ENCODE measurements around the gene CDIPT.

CDIPT gene

DNA sequence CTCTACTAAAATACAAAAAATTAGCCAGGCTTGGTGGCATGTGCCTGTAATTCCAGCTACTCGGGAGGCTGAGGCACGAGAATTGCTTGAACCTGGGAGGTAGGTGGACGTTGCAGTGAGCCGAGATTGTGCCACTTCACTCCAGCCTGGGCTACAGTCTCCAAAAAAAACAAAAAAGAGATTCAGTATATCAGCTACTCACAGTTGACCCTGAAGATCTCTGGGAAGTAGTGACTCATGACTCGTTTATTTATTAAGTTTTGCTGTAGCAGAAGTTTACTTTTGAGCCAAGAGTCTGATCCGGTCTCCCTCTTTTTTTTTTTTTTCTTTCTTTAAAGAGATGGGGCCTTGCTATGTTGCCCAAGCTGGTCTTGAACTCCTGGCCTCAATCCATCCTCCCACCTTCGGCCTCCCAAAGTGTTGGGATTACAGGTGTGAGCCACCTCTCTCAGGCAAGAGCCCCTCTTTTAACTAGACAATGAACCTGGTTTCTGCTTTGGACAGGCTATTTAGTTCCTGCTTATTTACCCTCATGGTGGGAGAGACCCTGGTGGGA, 38.4 kb downstream of the CDIPT start:
- Histone ChIP-seq H3K4me1 (ENCODE audit: insufficient read depth, poor library complexity, severe bottlenecking) (peaks cover 26% of the 10 kb centered on the region), H3K36me3 (ENCODE audit: low read depth) (peaks cover 13% of the 10 kb centered on the region), H3K9me3 (ENCODE audit: severe bottlenecking) (no peaks in the 10 kb centered on the region), H3K27ac (ENCODE audit: poor library complexity, severe bottlenecking) (peak overlapping the region; percentile 67), H3K4me3 (ENCODE audit: severe bottlenecking) (no peak overlapping the region), H3K27me3 (ENCODE audit: insufficient read depth, poor library complexity, severe bottlenecking) (no peaks in the 10 kb centered on the region)
- ATAC-seq (ENCODE audit: low read depth) (0 out of 3 replicates have a peak, but pooled peaks have one; percentile 20), DNase-seq (ENCODE audit: low spot score) (no peak)
- TF ChIP-seq, protein P1, sequence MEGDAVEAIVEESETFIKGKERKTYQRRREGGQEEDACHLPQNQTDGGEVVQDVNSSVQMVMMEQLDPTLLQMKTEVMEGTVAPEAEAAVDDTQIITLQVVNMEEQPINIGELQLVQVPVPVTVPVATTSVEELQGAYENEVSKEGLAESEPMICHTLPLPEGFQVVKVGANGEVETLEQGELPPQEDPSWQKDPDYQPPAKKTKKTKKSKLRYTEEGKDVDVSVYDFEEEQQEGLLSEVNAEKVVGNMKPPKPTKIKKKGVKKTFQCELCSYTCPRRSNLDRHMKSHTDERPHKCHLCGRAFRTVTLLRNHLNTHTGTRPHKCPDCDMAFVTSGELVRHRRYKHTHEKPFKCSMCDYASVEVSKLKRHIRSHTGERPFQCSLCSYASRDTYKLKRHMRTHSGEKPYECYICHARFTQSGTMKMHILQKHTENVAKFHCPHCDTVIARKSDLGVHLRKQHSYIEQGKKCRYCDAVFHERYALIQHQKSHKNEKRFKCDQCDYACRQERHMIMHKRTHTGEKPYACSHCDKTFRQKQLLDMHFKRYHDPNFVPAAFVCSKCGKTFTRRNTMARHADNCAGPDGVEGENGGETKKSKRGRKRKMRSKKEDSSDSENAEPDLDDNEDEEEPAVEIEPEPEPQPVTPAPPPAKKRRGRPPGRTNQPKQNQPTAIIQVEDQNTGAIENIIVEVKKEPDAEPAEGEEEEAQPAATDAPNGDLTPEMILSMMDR (IDR thresholded peaks at IDR 0.05; ENCODE audit: poor library complexity, severe bottlenecking): no peak

- Histone ChIP-seq H3K27me3 (ENCODE audit: insufficient read depth, poor library complexity, severe bottlenecking) (no peaks in the 10 kb centered on the region), H3K9me3 (ENCODE audit: severe bottlenecking) (no peaks in the 10 kb centered on the region), H3K27ac (ENCODE audit: poor library complexity, severe bottlenecking) (peak overlapping the region; percentile 93), H3K4me1 (ENCODE audit: insufficient read depth, poor library complexity, severe bottlenecking) (peaks cover 31% of the 10 kb centered on the region), H3K36me3 (ENCODE audit: low read depth) (peaks cover 35% of the 10 kb centered on the region), H3K4me3 (ENCODE audit: severe bottlenecking) (peak overlapping the region; percentile 39)
- TF ChIP-seq, protein P1 (IDR thresholded peaks at IDR 0.05; ENCODE audit: poor library complexity, severe bottlenecking): no peak
- peak; percentile 55 for ATAC-seq (ENCODE audit: low read depth)
- DNase-seq (ENCODE audit: low spot score): no peak
These were observed 41.3 kb downstream of the CDIPT start for GRCh38 chr16:29821643-29822115.

- Histone ChIP-seq H3K27me3 (ENCODE audit: insufficient read depth, poor library complexity, severe bottlenecking) (no peaks in the 10 kb centered on the region), H3K27ac (ENCODE audit: poor library complexity, severe bottlenecking) (peak overlapping the region; percentile 93), H3K36me3 (ENCODE audit: low read depth) (peaks cover 35% of the 10 kb centered on the region), H3K4me3 (ENCODE audit: severe bottlenecking) (peak overlapping the region; percentile 39), H3K4me1 (ENCODE audit: insufficient read depth, poor library complexity, severe bottlenecking) (peaks cover 31% of the 10 kb centered on the region), H3K9me3 (ENCODE audit: severe bottlenecking) (no peaks in the 10 kb centered on the region)
- DNase-seq (ENCODE audit: low spot score) (no peak), ATAC-seq (ENCODE audit: low read depth) (peak; percentile 44)
- TF ChIP-seq, protein P1 (IDR thresholded peaks at IDR 0.05; ENCODE audit: poor library complexity, severe bottlenecking): no peak
These were observed 42.0 kb downstream of the CDIPT start for GRCh38 chr16:29820730-29821642.

- TF ChIP-seq, protein P1 (IDR thresholded peaks at IDR 0.05; ENCODE audit: poor library complexity, severe bottlenecking): no peak
- ATAC-seq (ENCODE audit: low read depth) (peak; percentile 49), DNase-seq (ENCODE audit: low spot score) (no peak)
- Histone ChIP-seq H3K27ac (ENCODE audit: poor library complexity, severe bottlenecking) (peak within 1 kb of the TSS; percentile 93), H3K9me3 (ENCODE audit: severe bottlenecking) (no peaks in the 10 kb centered on the region), H3K4me3 (ENCODE audit: severe bottlenecking) (peak within 1 kb of the TSS; percentile 39), H3K4me1 (ENCODE audit: insufficient read depth, poor library complexity, severe bottlenecking) (peaks cover 27% of the 10 kb centered on the region), H3K36me3 (ENCODE audit: low read depth) (peaks cover 31% of the 10 kb centered on the region), H3K27me3 (ENCODE audit: insufficient read depth, poor library complexity, severe bottlenecking) (no peaks in the 10 kb centered on the region)
These were observed 42.7 kb downstream of the CDIPT start, which contains the start of gene MVP for GRCh38 chr16:29820271-29820701. TSS of gene MVP (plus strand) at chr16:29820462. CDS start at chr16:29830550, 10,088 bp downstream.
